Activated CD4-positive, alpha-beta T cell treated with anti-CD3 and anti-CD28 coated beads, Interleukin-10, Interleukin-2, amounts not matched to agents 100 ng/mL and 50 ng/mL, durations not matched to agents 16 hours and 8 hours (primary cell): ENCODE measurements around the gene LMNB1.

Source experiments
- DNase-seq: peaks from one replicate; pipeline ENCODE4 v3.0.0-alpha.2; 2020

LMNB1 gene

GRCh38 chr5:126857472-126858410, 80.8 kb downstream of the LMNB1 start:
- no peak for DNase-seq

- no peak for DNase-seq
Measured at GRCh38 chr5:126858441-126858840, 81.5 kb downstream of the LMNB1 start.

GRCh38 chr5:126863402-126863801, 86.5 kb downstream of the LMNB1 start:
- DNase-seq: no peak

- no peak for DNase-seq
Measured at GRCh38 chr5:126864042-126864688, 87.2 kb downstream of the LMNB1 start.

- no peak for DNase-seq
Measured at GRCh38 chr5:126865299-126865698, 88.4 kb downstream of the LMNB1 start.

GRCh38 chr5:126866851-126867636, 90.1 kb downstream of the LMNB1 start:
- no peak for DNase-seq

GRCh38 chr5:126868338-126869004, 91.5 kb downstream of the LMNB1 start:
- DNase-seq: no peak

- no peak for DNase-seq
Measured at GRCh38 chr5:126869005-126869451, 92.1 kb downstream of the LMNB1 start.

GRCh38 chr5:126871441-126871840, 94.5 kb downstream of the LMNB1 start:
- no peak for DNase-seq

GRCh38 chr5:126872561-126873354, 95.8 kb downstream of the LMNB1 start:
- no peak for DNase-seq

GRCh38 chr5:126875303-126875785, 98.4 kb downstream of the LMNB1 start:
- no peak for DNase-seq

GRCh38 chr5:126877602-126878001, 100.7 kb downstream of the LMNB1 start:
- no peak for DNase-seq

- no peak for DNase-seq
Measured at GRCh38 chr5:126878085-126878484, 101.1 kb downstream of the LMNB1 start.

- no peak for DNase-seq
Measured at GRCh38 chr5:126878634-126879033, 101.7 kb downstream of the LMNB1 start.

- no peak for DNase-seq
Measured at GRCh38 chr5:126881821-126882600, 105.1 kb downstream of the LMNB1 start.

- DNase-seq: no peak
Measured at GRCh38 chr5:126883564-126884245, 106.8 kb downstream of the LMNB1 start.

- no peak for DNase-seq
Measured at GRCh38 chr5:126884269-126884819, 107.4 kb downstream of the LMNB1 start.
